Measurements from ENCODE around the gene NEFH. TPM values are rescaled to one million over a fixed set of nuclear protein-coding genes. Genes with fewer than 3 reads are reported as not detected.

NEFH gene
- total RNA-seq, 2 experiments from 2014 or later: 2.1 to 2.7 TPM

DNA sequence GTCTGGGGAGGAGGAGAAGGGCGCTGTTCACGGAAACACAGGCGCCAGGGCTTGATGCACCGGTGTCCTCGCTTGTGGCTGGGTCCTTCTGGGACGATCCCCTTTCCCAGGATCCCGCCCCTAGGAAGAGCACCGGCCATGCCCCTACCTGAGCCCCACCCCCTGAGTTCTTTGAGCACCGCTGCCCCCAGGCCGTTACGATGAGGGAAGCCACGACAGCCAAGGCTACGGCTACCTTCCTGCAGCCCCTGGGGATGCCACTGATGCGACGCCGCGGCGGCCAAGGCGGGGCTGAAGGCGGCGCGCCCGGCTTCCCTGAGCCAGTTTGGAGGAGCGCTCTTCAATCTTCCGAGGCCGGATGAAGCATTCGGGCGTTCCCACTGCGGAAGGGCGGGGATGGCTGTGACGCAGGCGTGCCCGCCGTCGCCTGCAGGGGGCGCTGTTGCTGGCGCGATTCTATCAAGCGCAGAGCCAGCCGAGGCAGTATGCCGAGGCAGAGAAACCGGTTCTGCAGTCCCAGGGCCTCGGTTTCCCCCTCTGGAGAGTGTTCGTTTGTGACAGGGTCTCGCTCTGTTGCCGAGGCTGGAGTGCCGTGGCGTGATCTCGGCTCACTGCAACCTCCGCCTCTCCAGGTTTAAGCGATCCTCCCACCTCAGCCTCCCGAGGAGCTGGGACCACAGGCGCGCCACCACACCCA is 9.7 kb upstream of the NEFH start:
- Mint-ChIP-seq H3K27me3 (peaks cover 10% of the 10 kb centered on the region), H3K36me3 (ENCODE audit: low read depth) (no peaks in the 10 kb centered on the region), H3K4me1 (peaks cover 7% of the 10 kb centered on the region), H3K9me3 (ENCODE audit: low read depth) (no peaks in the 10 kb centered on the region), H3K4me3 (peak overlapping the region; percentile 48), H3K27ac (peak overlapping the region; percentile 40)
- ChIA-PET CTCF (interaction anchor here (0.6 to 1.8 kb wide), 18 partner anchors 13 to 1473 kb away, joined by 3 to 10 read pairs (median 3); partner anchors contain the start of genes AP1B1 and THOC5), POLR2A (no interaction called here)
- intact Hi-C loops (cut with DNase I, micrococcal nuclease): loop anchor here (1.0 to 2.0 kb wide), 2 partner anchors 75 to 82 kb away; partner anchors contain the start of gene THOC5 (in 1 of the 2)
- DNase-seq (peak; percentile 92), ATAC-seq (peak; percentile 97)

DNA sequence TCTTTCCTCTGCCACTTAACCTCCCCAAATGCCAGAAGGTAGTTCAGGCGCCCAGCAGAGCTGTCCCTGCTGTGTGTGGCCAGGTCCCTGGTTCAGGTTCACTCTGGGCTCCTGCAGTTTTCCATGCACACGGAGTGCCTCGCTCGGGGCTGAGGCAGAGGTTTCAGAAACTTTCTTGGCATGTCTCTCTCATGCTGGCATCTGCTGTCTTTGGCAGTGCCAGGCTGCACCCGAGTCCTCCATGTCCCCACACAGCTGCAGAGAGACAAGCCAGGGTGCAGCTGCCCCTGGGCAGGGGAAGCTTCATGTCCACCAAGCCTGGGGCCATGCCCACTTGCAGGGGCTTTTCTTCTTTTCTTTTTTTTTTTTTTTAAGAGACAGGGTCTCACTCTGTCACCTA is 7.0 kb upstream of the NEFH start:
- Mint-ChIP-seq H3K27me3 (peaks cover 26% of the 10 kb centered on the region), H3K36me3 (ENCODE audit: low read depth) (no peaks in the 10 kb centered on the region), H3K27ac (no peak overlapping the region), H3K4me3 (no peak overlapping the region), H3K9me3 (ENCODE audit: low read depth) (no peaks in the 10 kb centered on the region), H3K4me1 (peaks cover 7% of the 10 kb centered on the region)
- POLR2A ChIA-PET: no interaction called here
- CTCF ChIA-PET: interaction anchor here (0.6 to 1.5 kb wide), 3 partner anchors 9 to 972 kb away, joined by 4 to 5 read pairs (median 4); no protein-coding TSS in a partner anchor
- intact Hi-C loops (cut with DNase I, micrococcal nuclease): no loop called here
- DNase-seq (no peak), ATAC-seq (no peak)

DNA sequence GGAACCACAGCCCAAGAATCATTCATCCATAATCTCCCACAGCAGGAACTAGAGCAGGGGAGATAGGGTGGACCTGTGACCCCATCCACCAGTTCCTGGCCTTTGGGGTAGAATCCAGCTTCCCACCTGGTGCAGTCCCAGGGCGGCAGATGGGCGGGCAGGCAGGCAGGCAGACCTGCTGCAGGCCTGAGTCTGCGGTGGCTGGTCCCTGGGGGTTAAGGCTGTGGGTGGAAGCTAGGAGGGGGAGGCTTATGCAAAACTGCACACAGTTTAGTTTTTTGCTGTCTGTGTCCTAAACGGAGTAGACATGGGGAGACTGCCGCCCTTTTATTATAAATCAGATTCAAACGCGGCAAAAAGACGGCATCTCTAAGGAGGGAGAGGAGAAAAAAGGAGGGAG is 4.5 kb upstream of the NEFH start:
- no peak for ATAC-seq
- ChIA-PET POLR2A (no interaction called here), CTCF (no interaction called here)
- Mint-ChIP-seq H3K9me3 (ENCODE audit: low read depth) (no peaks in the 10 kb centered on the region), H3K4me1 (peaks cover 4% of the 10 kb centered on the region), H3K4me3 (no peak overlapping the region), H3K27ac (no peak overlapping the region), H3K36me3 (ENCODE audit: low read depth) (no peaks in the 10 kb centered on the region), H3K27me3 (peaks cover 44% of the 10 kb centered on the region)
- DNase-seq: no peak
- intact Hi-C loops (cut with DNase I, micrococcal nuclease): no loop called here

DNA sequence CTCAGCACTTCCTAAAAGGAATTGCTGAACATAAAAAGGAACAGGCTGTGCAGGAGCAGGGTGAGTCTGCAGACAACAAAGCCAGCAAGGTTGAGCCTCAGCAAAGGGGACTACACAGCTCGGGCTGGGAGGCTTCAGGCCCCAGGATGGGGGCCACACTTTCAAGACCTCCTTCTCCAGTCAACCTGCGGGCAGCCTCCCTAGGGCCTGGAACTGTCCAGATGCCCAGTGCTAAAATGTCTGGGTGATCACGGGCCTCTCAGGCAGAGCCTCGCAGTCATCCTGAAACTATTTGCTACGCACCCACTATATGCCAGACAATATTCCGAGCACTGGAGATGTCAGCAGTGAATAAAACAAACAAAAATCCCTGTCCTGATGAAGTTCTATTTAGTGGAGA is 3.9 kb upstream of the NEFH start:
- intact Hi-C loops (cut with DNase I, micrococcal nuclease): no loop called here
- no peaks in the 10 kb centered on the region for H3K9me3 Mint-ChIP-seq (ENCODE audit: low read depth)
- no peak for ATAC-seq
- H3K4me1 Mint-ChIP-seq: peaks cover 4% of the 10 kb centered on the region
- POLR2A ChIA-PET: no interaction called here
- peaks cover 43% of the 10 kb centered on the region for H3K27me3 Mint-ChIP-seq
- CTCF ChIA-PET: no interaction called here
- DNase-seq: no peak
- H3K4me3 Mint-ChIP-seq: no peak overlapping the region
- no peaks in the 10 kb centered on the region for H3K36me3 Mint-ChIP-seq (ENCODE audit: low read depth)
- H3K27ac Mint-ChIP-seq: no peak overlapping the region

DNA sequence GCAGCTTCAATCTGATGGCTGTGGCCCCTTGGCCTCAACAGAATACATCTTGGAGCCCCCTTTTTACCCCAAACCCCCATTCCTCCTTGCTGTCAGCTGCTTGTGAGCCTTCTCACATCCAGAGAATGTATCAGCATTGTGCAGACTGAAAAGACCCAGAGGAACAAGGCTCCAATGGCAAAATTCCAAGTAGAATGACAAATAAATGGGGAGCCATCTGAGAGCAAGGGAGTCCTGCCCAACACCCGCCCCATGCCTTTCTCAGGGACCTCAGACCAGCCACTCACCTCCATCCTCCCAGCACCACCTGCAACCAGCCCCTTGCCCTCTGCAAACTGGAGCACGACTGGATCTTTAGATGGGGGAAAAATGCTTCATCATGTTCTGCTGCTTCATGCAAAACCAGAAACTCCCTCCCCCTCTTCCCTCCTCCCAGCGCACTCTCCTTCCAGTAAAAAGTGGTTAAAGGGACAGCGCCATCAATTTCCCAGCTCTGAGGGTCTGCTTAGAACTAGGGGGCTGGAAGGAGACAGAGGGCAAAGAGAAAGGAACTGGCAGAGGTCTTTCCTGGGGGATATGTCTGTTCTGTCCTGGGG is 2.2 kb upstream of the NEFH start:
- ChIA-PET POLR2A (no interaction called here), CTCF (no interaction called here)
- ATAC-seq: no peak
- Mint-ChIP-seq H3K27me3 (peaks cover 48% of the 10 kb centered on the region), H3K9me3 (ENCODE audit: low read depth) (no peaks in the 10 kb centered on the region), H3K4me1 (peaks cover 8% of the 10 kb centered on the region), H3K27ac (no peak overlapping the region), H3K4me3 (no peak overlapping the region), H3K36me3 (ENCODE audit: low read depth) (no peaks in the 10 kb centered on the region)
- intact Hi-C loops (cut with DNase I, micrococcal nuclease): no loop called here
- DNase-seq: no peak

DNA sequence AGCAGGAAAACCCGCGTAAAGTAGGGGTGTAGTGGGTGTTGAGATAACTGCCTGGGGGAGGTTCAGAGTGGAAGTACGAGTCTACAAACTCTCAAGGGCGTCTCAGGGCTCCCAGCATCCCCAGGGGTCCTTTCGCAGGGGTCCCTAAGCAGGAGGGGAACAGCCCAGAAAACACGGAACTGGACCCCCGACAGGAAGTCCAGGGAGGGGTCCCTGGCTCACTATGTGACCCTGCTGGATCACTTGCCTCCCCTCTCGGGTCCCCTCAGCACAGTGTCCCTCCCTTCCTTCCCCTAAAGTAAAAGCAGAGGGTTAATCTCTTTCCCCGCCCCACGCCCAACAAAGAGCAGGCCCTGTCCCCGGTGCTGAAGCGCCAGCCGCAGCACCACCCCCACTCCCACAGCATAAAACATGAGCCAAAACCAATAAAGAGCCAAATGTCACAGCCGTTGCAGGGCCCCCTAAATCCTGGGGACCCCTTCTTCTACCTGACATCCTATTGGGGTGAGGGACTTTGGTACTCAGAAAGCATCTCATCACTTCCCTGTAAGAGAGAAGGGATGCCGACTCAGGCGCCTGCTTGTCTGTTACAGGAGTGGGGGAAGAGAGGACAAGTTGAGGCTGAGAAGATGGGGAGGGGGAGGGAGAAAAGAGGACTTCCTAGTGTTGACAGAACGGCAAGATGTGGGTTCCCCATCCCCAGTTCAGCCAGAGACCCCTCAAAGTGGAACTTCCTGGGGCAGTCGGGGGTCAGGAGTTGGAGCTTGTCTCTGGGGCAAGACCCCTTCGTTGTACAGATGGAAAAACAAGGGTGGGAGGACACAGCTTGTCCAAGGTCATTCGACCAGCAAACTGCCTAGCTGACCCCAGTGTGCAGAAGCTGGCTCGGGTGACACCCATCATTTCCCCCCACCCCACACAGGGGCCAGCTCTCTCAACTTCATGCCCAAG is 1.4 kb upstream of the NEFH start:
- intact Hi-C loops (cut with DNase I, micrococcal nuclease): no loop called here
- DNase-seq (peak; percentile 53), ATAC-seq (peak; percentile 45)
- no peak overlapping the region for H3K4me3 Mint-ChIP-seq
- H3K9me3 Mint-ChIP-seq (ENCODE audit: low read depth): no peaks in the 10 kb centered on the region
- H3K36me3 Mint-ChIP-seq (ENCODE audit: low read depth): no peaks in the 10 kb centered on the region
- peaks cover 8% of the 10 kb centered on the region for H3K4me1 Mint-ChIP-seq
- H3K27ac Mint-ChIP-seq: no peak overlapping the region
- H3K27me3 Mint-ChIP-seq: peaks cover 48% of the 10 kb centered on the region
- CTCF ChIA-PET: no interaction called here
- POLR2A ChIA-PET: no interaction called here

DNA sequence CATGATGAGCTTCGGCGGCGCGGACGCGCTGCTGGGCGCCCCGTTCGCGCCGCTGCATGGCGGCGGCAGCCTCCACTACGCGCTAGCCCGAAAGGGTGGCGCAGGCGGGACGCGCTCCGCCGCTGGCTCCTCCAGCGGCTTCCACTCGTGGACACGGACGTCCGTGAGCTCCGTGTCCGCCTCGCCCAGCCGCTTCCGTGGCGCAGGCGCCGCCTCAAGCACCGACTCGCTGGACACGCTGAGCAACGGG is 169 bp downstream of the NEFH start:
- Mint-ChIP-seq H3K4me3 (no peak overlapping the region), H3K27ac (no peak overlapping the region), H3K9me3 (ENCODE audit: low read depth) (no peaks in the 10 kb centered on the region), H3K36me3 (ENCODE audit: low read depth) (no peaks in the 10 kb centered on the region), H3K4me1 (peaks cover 8% of the 10 kb centered on the region), H3K27me3 (peaks cover 46% of the 10 kb centered on the region)
- intact Hi-C loops (cut with DNase I, micrococcal nuclease): no loop called here
- DNase-seq: no peak
- ATAC-seq: no peak
- POLR2A ChIA-PET: no interaction called here
- CTCF ChIA-PET: interaction anchor here (0.6 kb wide), 2 partner anchors 319 to 451 kb away, joined by 3 read pairs; no protein-coding TSS in a partner anchor

DNA sequence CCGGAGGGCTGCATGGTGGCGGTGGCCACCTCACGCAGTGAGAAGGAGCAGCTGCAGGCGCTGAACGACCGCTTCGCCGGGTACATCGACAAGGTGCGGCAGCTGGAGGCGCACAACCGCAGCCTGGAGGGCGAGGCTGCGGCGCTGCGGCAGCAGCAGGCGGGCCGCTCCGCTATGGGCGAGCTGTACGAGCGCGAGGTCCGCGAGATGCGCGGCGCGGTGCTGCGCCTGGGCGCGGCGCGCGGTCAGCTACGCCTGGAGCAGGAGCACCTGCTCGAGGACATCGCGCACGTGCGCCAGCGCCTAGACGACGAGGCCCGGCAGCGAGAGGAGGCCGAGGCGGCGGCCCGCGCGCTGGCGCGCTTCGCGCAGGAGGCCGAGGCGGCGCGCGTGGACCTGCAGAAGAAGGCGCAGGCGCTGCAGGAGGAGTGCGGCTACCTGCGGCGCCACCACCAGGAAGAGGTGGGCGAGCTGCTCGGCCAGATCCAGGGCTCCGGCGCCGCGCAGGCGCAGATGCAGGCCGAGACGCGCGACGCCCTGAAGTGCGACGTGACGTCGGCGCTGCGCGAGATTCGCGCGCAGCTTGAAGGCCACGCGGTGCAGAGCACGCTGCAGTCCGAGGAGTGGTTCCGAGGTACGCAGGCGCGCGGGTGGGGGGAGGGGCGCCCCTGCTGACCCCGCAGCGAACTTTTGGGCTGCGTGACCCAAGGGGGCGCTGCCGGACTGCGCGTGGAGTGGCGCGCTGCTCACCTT is 670 bp downstream of the NEFH start:
- H3K4me1 Mint-ChIP-seq: peaks cover 8% of the 10 kb centered on the region
- no peak overlapping the region for H3K27ac Mint-ChIP-seq
- POLR2A ChIA-PET: no interaction called here
- intact Hi-C loops (cut with DNase I, micrococcal nuclease): no loop called here
- DNase-seq (peak; percentile 57), ATAC-seq (peak; percentile 61)
- H3K4me3 Mint-ChIP-seq: peak overlapping the region; percentile 38
- CTCF ChIA-PET: interaction anchor here (0.6 kb wide), 2 partner anchors 318 to 450 kb away, joined by 3 read pairs; no protein-coding TSS in a partner anchor
- no peaks in the 10 kb centered on the region for H3K36me3 Mint-ChIP-seq (ENCODE audit: low read depth)
- H3K9me3 Mint-ChIP-seq (ENCODE audit: low read depth): no peaks in the 10 kb centered on the region
- H3K27me3 Mint-ChIP-seq: peaks cover 43% of the 10 kb centered on the region

DNA sequence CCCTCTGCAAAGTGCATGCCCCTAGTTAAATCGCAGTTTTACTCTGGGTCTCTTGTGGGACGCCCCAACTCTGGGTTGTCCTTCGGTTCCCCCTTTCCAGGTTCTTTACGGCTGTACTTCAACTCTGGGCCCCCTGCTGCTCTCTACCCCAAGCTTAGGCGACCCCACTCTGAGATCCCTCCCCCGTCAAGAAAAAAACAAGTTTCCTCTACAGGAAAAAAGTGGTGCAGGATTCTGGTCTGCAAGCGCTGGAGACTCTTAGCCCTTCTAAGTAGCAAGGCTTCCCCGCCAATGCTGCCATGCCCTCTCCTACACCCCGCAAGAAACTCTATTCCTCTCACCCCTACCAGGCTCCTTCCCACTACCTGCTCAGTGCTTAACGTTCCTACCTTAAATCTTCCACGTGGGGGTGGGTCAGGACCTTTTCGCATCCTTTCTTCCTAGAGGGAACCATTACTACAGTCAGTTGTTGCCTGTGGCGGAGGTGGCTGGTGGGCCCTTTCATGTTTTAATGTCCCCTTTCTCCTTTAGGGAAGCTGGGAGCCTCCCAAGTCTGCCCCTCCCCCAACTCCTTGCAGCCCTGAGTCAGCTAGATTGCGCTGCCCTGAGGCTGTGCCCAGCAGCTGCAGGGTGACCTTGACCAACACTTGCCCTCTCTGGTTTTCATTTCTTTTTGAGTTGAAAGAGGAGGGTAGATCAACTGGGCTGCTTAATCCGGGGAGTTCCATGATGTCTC is 1.4 kb downstream of the NEFH start:
- Mint-ChIP-seq H3K27ac (no peak overlapping the region), H3K36me3 (ENCODE audit: low read depth) (no peaks in the 10 kb centered on the region), H3K4me3 (peak overlapping the region; percentile 38), H3K9me3 (ENCODE audit: low read depth) (no peaks in the 10 kb centered on the region), H3K27me3 (peaks cover 38% of the 10 kb centered on the region), H3K4me1 (peaks cover 8% of the 10 kb centered on the region)
- DNase-seq: no peak
- intact Hi-C loops (cut with DNase I, micrococcal nuclease): no loop called here
- CTCF ChIA-PET: interaction anchor here (2.7 kb wide), 1 partner anchor 10 kb away, joined by 9 read pairs; no protein-coding TSS in a partner anchor
- POLR2A ChIA-PET: no interaction called here
- ATAC-seq: no peak

DNA sequence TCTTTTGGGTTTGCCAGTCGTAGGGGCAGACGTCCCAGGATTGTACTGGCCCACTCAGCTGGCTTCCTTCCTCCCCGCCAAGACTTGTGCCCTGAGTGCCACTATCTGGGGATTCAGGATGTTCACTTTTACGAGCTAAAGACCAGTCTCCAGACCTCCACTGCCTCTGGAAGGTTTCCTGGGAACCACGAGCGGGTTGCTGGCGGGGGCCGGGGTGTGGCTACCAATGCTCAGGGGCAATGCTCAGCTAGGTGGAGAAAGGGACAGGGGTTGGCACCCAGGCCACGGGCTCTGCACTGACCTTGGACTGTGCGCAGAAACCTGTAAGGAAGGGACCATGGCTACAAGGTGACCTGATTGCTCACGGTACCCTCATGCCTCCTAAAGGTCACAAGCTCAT is 2.2 kb downstream of the NEFH start:
- ATAC-seq (no peak), DNase-seq (no peak)
- intact Hi-C loops (cut with DNase I, micrococcal nuclease): no loop called here
- Mint-ChIP-seq H3K4me3 (no peak overlapping the region), H3K27me3 (peaks cover 33% of the 10 kb centered on the region), H3K9me3 (ENCODE audit: low read depth) (no peaks in the 10 kb centered on the region), H3K36me3 (ENCODE audit: low read depth) (no peaks in the 10 kb centered on the region), H3K27ac (no peak overlapping the region), H3K4me1 (peaks cover 8% of the 10 kb centered on the region)
- ChIA-PET CTCF (interaction anchor here (2.7 kb wide), 1 partner anchor 11 kb away, joined by 9 read pairs; no protein-coding TSS in a partner anchor), POLR2A (no interaction called here)

DNA sequence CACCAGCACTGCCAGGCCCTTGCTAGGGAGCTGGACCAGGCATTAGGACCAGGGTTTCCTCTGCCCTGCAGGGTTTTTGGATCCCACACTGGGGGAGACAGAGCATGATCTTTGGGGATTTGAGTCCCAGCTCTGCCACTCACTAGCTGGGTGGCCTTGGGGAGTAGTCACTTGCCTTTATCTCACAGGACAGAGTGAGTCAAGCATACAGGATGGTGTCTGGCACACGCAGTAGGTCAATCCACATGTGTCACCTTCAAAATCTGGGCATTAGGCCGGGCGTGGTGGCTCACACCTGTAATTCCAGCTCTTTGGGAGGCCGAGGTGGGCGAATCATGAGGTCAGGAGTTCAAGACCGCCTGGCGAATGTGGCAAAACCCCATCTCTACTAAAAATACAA is 2.7 kb downstream of the NEFH start:
- intact Hi-C loops (cut with DNase I, micrococcal nuclease): no loop called here
- Mint-ChIP-seq H3K27ac (no peak overlapping the region), H3K27me3 (peaks cover 31% of the 10 kb centered on the region), H3K4me3 (no peak overlapping the region), H3K9me3 (ENCODE audit: low read depth) (no peaks in the 10 kb centered on the region), H3K36me3 (ENCODE audit: low read depth) (no peaks in the 10 kb centered on the region), H3K4me1 (peaks cover 8% of the 10 kb centered on the region)
- POLR2A ChIA-PET: no interaction called here
- no peak for DNase-seq
- no peak for ATAC-seq
- CTCF ChIA-PET: interaction anchor here (2.7 kb wide), 1 partner anchor 12 kb away, joined by 9 read pairs; no protein-coding TSS in a partner anchor
